GM19452 (cell line): ENCODE measurements around the gene BNIP5.

ENCODE experiments used
- ATAC-seq: cut with Tn5 transposase; IDR thresholded peaks from one replicate; pipeline ENCODE4 v1.9.1; 2021; ENCODE audit not compliant: unreplicated experiment

Gene BNIP5, protein sequence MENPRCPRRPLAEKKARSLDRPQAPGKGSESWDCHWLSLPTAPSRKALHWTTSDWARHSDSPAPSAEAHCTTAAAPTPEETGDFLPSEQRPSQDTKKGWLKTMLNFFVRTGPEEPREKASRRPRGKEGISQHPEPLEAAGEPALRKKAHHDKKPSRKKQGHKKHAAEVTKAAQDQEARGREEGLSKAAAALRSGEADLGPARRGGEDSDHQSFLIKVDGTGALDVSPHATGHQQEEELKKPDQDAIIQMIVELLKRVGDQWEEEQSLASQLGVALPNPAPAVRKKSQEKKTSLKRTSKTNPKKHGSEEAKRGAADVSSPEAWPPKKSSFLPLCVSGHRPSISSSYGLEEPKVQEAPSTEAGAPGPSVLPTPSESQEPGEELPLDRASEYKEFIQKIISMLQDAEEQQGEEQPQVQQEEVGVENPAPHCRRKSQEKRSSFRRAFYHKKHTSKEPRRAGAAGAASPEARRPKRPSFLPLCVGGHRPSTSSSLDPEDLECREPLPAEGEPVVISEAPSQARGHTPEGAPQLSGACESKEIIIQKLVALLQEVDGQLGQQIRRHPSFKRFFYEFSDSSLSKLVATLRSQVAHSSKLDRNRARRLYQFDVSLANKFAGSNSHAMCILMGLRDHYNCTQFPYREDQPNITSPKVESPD

GRCh38 chr6:36336779-36337241 is at the start of gene BNIP5:
Gene BNIP5 (minus strand): TSS chr6:36336888. CDS start chr6:36330690, 6,198 bp downstream.
- no peak for ATAC-seq

GRCh38 chr6:36384095-36384494 is 47.4 kb upstream of the BNIP5 start:
- no peak for ATAC-seq

DNA sequence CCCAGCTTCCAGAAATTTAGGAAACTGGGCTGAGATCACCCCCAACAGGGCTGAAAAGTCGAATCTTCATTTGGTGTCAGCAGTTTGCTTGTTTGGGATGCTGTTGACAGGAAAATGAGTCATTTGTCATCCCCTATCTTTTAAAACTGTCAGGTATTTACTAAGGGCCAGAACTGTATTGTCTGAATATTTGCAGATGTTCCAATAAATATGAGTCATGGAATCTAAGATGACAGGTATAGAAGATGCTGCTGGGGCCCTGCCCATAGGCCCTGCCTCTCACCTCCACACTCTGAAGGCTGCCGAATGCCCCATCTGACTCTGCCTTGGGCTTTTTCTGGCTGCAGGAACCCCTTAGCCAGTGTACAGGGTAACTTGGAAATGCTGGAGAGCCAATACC is 46.9 kb upstream of the BNIP5 start:
- no peak for ATAC-seq

- ATAC-seq, result no peak
Measured at GRCh38 chr6:36382976-36383375, 46.3 kb upstream of the BNIP5 start.

GRCh38 chr6:36381502-36382389 is 45.1 kb upstream of the BNIP5 start:
- no peak for ATAC-seq

GRCh38 chr6:36380166-36380565 is 43.5 kb upstream of the BNIP5 start:
- no peak for ATAC-seq

GRCh38 chr6:36378936-36379335 is 42.2 kb upstream of the BNIP5 start:
- ATAC-seq, result no peak

DNA sequence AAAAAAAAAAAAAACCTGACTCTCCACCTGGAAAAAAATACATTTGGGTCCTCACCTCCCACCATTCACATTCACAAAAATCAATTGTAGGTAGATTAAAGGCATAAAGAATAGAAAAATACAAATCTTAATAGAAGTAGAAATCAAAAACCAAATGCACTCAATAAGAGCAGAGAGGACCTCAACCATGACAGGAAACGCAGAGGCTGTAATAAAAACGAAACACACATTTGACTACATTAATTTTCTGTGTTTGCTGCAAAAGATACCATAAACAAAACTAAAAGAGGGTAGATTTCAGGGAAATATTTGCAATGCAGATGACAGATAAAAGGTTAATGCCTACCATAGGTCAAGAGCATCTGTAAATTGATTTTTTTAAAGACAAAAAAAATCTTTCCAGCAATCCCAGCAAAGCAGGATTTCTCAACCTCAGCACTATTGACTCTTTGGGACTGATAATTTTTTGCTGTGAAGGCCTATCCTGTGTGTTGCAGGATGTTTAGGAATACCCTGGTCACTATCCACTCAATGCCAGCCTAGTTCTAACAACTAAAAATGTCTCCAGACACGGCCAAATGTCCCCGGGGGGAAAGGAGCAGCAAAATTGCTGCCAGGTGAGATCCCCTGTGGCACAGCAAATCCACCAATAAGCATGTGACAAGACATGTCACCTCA is 41.7 kb upstream of the BNIP5 start:
- ATAC-seq, result no peak

GRCh38 chr6:36377594-36377993 is 40.9 kb upstream of the BNIP5 start:
- ATAC-seq, result no peak

GRCh38 chr6:36376742-36377141 is 40.1 kb upstream of the BNIP5 start:
- no peak for ATAC-seq

DNA sequence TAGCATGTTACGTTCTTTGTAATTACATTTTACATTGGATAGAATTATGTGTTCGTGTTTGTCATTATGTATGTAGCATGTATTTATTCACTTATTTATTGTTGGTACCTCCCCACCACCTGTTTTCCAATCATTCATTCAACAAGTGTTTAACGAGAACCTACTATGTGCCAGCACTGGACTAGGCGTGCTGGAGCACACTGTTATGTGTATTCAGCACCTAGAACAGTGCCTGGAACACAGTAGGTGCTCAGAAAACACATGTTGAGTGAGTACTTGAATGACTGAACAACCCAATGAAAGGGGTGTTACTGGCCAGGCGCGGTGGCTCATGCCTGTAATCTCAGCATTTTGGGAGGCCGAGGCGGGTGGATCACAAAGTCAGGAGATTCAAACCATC is 39.5 kb upstream of the BNIP5 start:
- ATAC-seq, result no peak

DNA sequence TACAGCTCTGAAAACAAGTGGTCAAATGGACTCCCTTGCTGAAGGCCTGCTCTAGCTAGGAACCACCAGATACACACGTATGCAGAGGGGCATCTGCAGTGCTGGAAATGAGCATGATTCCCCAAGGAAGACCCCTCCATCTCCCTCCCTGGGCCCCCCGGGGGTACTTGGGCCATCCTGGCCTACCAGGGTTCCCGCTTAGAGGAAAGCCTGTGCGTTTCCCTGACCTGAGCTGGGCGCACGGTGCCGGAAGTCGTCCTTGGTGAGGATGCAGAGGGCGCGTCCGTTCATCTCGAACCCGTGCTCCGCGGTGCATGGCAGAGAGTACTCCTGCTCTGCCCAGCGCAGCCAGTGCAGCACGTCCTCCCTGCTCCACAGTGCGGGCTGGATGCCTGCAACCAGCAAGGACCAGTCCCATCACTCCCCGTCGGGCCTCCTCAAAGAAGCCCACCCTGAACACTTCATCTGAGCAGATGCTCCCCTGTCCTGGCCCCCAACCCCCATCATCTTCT is 39.0 kb upstream of the BNIP5 start:
- ATAC-seq, result no peak

- no peak for ATAC-seq
Measured at GRCh38 chr6:36374972-36375371, 38.3 kb upstream of the BNIP5 start.

GRCh38 chr6:36374194-36374593 is 37.5 kb upstream of the BNIP5 start:
- ATAC-seq, result no peak

DNA sequence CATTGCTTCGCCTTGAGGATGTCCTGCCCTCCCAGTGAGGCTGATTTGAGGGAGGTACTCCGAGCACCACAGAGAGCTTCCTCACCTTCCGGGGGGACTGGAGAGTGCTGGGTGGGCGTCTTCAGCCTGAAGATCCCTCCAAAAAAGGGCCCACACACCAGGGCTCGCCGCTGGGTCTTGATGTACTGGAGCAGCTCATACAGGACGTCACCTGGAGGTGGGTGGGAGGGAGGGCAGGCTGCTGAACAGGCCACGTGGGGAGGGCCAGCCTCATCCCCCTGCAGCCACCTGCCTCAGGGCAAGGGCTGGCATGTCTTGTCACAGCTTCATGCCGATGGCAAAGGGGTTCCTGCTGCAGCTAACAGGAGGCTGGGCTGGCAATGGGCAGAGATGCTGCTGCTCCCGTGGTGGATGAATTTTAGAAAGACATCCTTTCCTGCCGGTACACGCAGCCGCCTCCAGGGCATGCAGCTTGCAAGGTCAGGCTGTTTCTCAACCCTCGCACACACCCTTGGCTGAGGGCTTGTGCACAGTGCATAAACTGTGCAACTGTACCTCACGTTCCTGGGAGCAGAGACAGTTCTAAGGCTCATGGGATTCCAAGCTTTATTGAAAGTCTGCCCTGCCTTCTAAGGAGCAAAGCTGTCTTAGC is 36.8 kb upstream of the BNIP5 start:
- ATAC-seq, result no peak

DNA sequence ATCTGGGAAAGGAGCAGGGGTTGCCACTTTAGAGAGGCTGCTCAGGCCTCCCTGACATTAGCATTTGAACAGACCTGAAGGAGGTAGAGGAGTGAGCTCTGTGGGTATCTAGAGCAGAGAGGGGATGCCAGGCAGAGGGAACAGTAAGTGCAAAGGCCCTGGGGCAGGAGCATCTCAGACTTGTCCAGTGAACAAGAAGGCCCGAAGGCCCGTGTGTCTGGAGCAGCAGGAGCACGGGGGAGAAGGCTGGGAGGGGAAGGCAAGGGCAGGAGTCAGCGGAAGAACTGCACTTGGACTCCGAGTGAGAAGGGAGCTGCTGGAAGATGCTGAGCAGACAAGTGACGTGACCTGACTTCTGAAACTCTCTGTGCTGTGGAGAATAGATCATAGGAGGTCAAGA is 35.4 kb upstream of the BNIP5 start:
- no peak for ATAC-seq

GRCh38 chr6:36371211-36371610 is 34.5 kb upstream of the BNIP5 start:
- ATAC-seq, result no peak

DNA sequence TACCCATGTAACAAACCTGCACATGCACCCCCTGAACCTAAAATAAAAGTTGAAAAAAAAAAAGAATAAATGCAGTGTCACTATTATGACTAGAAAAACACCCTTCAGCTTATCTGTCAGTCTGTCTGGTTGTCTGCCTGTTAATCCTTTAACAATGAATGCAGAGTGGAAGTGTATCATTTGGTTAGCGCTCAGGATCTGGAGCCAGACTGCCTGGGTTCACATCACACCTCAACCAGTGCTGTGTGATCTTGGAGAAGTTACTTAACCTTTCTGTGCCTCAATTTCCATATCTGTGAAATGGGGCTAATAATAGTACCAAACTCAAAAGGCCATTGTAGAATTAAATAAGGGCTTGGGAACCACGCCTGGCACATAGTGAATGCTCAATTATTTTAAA is 34.0 kb upstream of the BNIP5 start:
- ATAC-seq, result no peak

GRCh38 chr6:36368921-36369865 is 32.5 kb upstream of the BNIP5 start:
- ATAC-seq, result no peak
